ENCODE measurements around the gene CDYL2.

DNA sequence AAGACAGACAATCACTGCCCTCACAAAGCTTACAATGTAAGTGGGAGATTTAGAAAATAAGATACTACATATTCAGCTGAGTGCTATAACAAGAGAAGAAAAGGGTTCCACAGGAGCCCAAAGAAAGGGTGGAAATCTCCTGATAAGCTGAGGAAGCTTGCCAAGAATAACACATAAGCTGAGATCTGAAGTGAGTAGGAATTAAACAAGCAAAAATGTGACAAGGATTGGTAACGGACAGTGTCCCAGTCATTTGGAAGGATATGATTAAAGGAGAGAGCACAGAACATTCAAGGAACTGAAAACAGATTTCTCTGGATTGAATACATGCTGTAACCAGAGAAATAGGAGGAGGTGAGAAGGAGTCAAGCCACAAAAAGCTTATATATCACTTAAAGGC is 13.0 kb downstream of the CDYL2 start:
- TF ChIP-seq CTCF (IDR thresholded peaks at IDR 0.05), result no peak
- TF ChIP-seq POLR2A (IDR thresholded peaks at IDR 0.05), result no peak
